Erythroblast (primary cell): ENCODE results near the gene LGR4.

Experiments
- GATA1 ChIP-seq: IDR thresholded peaks from 2 replicates; pipeline ENCODE4 v1.6.1; 2011; ENCODE audit warnings: low read depth, mild to moderate bottlenecking, control low read depth, low read length, moderate library complexity
- POLR2A ChIP-seq: IDR thresholded peaks from 2 replicates; pipeline ENCODE4 v1.6.1; 2011; ENCODE audit warnings: mild to moderate bottlenecking, low read length

DNA sequence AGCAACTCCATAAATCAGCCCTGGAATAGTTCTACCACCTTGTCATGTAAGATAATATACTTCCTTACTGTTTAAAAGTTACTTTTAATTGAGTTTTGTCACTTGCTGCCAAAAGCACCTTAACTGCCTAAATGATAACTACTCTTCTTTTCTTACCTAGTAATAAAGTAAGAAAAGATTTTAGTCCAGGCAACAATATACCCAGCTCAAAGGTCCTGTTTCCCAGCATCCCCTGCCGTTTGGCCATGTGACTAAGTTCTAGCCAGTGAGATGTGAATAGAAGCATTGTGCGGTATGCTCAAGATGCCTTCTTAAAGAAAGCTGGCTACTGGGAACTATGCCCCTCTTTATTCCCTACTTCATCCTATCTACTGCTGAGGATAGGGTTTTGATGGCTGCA lies 70.1 kb downstream of the LGR4 start:
- TF ChIP-seq GATA1 (no peak), POLR2A (no peak)
